Measurements from ENCODE around the gene PDGFB. TPM values are rescaled to one million over a fixed set of nuclear protein-coding genes. Genes with fewer than 3 reads are reported as not detected.

Gene PDGFB
- total RNA-seq, 1 donor from 2014 or later, result 27.3 TPM

- no peak overlapping the region for H3K9ac ChIP-seq (ENCODE audit: low read length)
- H2AFZ ChIP-seq (ENCODE audit: low read depth, low read length), result no peak overlapping the region
- TF ChIP-seq CTCF (IDR thresholded peaks at IDR 0.05; ENCODE audit: insufficient read depth, low read depth, low read length), result no peak
- no peak for TF ChIP-seq EZH2 (IDR thresholded peaks at IDR 0.05; ENCODE audit: insufficient read depth, low read length)
- no peaks in the 10 kb centered on the region for H4K20me1 ChIP-seq (ENCODE audit: insufficient read depth, low read length)
- Mint-ChIP-seq H3K4me3 (ENCODE audit: unreplicated experiment) (no peak overlapping the region), H3K4me1 (ENCODE audit: low read depth, unreplicated experiment) (peaks cover 20% of the 10 kb centered on the region), H3K36me3 (ENCODE audit: low read depth, unreplicated experiment) (peaks cover 1% of the 10 kb centered on the region), H3K9me3 (ENCODE audit: unreplicated experiment) (peaks cover 2% of the 10 kb centered on the region), H3K27ac (ENCODE audit: unreplicated experiment) (peak overlapping the region; percentile 84), H3K27me3 (ENCODE audit: low read depth, unreplicated experiment) (no peaks in the 10 kb centered on the region)
- DNase-seq (ENCODE audit: low read depth) (no peak), FAIRE-seq (no peak)
- no peaks in the 10 kb centered on the region for H3K9me3 ChIP-seq (ENCODE audit: insufficient read depth, low read depth, low read length)
- peaks cover 22% of the 10 kb centered on the region for H3K4me1 ChIP-seq (ENCODE audit: insufficient read depth, low read length)
- no peaks in the 10 kb centered on the region for H3K27me3 ChIP-seq (ENCODE audit: insufficient read depth, low read length)
- H3K4me2 ChIP-seq (ENCODE audit: low read length), result peak overlapping the region; percentile 58
- H3K27ac ChIP-seq (ENCODE audit: low read depth, low read length), result no peak overlapping the region
- H3K36me3 ChIP-seq (ENCODE audit: insufficient read depth, low read length), result no peaks in the 10 kb centered on the region
- no peak overlapping the region for H3K4me3 ChIP-seq (ENCODE audit: insufficient read depth, low read depth, low read length)
- no peaks in the 10 kb centered on the region for H3K79me2 ChIP-seq (ENCODE audit: insufficient read depth, low read length)
Observed at GRCh38 chr22:39214006-39214382, 30.8 kb downstream of the PDGFB start.

- Histone ChIP-seq H4K20me1 (ENCODE audit: insufficient read depth, low read length) (no peaks in the 10 kb centered on the region), H3K4me3 (ENCODE audit: insufficient read depth, low read depth, low read length) (no peak overlapping the region), H3K36me3 (ENCODE audit: insufficient read depth, low read length) (no peaks in the 10 kb centered on the region), H3K27me3 (ENCODE audit: insufficient read depth, low read length) (no peaks in the 10 kb centered on the region), H3K79me2 (ENCODE audit: insufficient read depth, low read length) (no peaks in the 10 kb centered on the region), H3K9ac (ENCODE audit: low read length) (no peak overlapping the region), H3K4me2 (ENCODE audit: low read length) (peak overlapping the region; percentile 31), H3K4me1 (ENCODE audit: insufficient read depth, low read length) (peaks cover 22% of the 10 kb centered on the region), H2AFZ (ENCODE audit: low read depth, low read length) (no peak overlapping the region), H3K27ac (ENCODE audit: low read depth, low read length) (no peak overlapping the region), H3K9me3 (ENCODE audit: insufficient read depth, low read depth, low read length) (no peaks in the 10 kb centered on the region)
- H3K27me3 Mint-ChIP-seq (ENCODE audit: low read depth, unreplicated experiment), result peaks cover 2% of the 10 kb centered on the region
- peaks cover 2% of the 10 kb centered on the region for H3K9me3 Mint-ChIP-seq (ENCODE audit: unreplicated experiment)
- H3K4me3 Mint-ChIP-seq (ENCODE audit: unreplicated experiment), result peak overlapping the region; percentile 51
- peak overlapping the region; percentile 92 for H3K27ac Mint-ChIP-seq (ENCODE audit: unreplicated experiment)
- TF ChIP-seq EZH2 (IDR thresholded peaks at IDR 0.05; ENCODE audit: insufficient read depth, low read length) (no peak), CTCF (IDR thresholded peaks at IDR 0.05; ENCODE audit: insufficient read depth, low read depth, low read length) (no peak)
- FAIRE-seq (no peak), DNase-seq (ENCODE audit: low read depth) (no peak)
- H3K36me3 Mint-ChIP-seq (ENCODE audit: low read depth, unreplicated experiment), result peaks cover 1% of the 10 kb centered on the region
- H3K4me1 Mint-ChIP-seq (ENCODE audit: low read depth, unreplicated experiment), result peaks cover 20% of the 10 kb centered on the region
Observed at GRCh38 chr22:39212721-39213376, 31.9 kb downstream of the PDGFB start.

- Histone ChIP-seq H3K4me2 (ENCODE audit: low read length) (no peak overlapping the region), H3K79me2 (ENCODE audit: insufficient read depth, low read length) (no peaks in the 10 kb centered on the region), H3K4me1 (ENCODE audit: insufficient read depth, low read length) (peaks cover 30% of the 10 kb centered on the region), H3K27me3 (ENCODE audit: insufficient read depth, low read length) (no peaks in the 10 kb centered on the region), H4K20me1 (ENCODE audit: insufficient read depth, low read length) (no peaks in the 10 kb centered on the region), H3K27ac (ENCODE audit: low read depth, low read length) (no peak overlapping the region), H3K9ac (ENCODE audit: low read length) (no peak overlapping the region), H2AFZ (ENCODE audit: low read depth, low read length) (no peak overlapping the region), H3K4me3 (ENCODE audit: insufficient read depth, low read depth, low read length) (no peak overlapping the region), H3K9me3 (ENCODE audit: insufficient read depth, low read depth, low read length) (no peaks in the 10 kb centered on the region), H3K36me3 (ENCODE audit: insufficient read depth, low read length) (no peaks in the 10 kb centered on the region)
- Mint-ChIP-seq H3K36me3 (ENCODE audit: low read depth, unreplicated experiment) (peaks cover 1% of the 10 kb centered on the region), H3K27ac (ENCODE audit: unreplicated experiment) (no peak overlapping the region), H3K4me1 (ENCODE audit: low read depth, unreplicated experiment) (peaks cover 30% of the 10 kb centered on the region), H3K27me3 (ENCODE audit: low read depth, unreplicated experiment) (peaks cover 4% of the 10 kb centered on the region), H3K9me3 (ENCODE audit: unreplicated experiment) (no peaks in the 10 kb centered on the region), H3K4me3 (ENCODE audit: unreplicated experiment) (no peak overlapping the region)
- no peak for FAIRE-seq
- no peak for DNase-seq (ENCODE audit: low read depth)
- TF ChIP-seq EZH2 (IDR thresholded peaks at IDR 0.05; ENCODE audit: insufficient read depth, low read length) (no peak), CTCF (IDR thresholded peaks at IDR 0.05; ENCODE audit: insufficient read depth, low read depth, low read length) (no peak)
Observed at GRCh38 chr22:39209756-39210155, 35.0 kb downstream of the PDGFB start.
